GM23338 (cell line): ENCODE results near the gene EARS2. TPM values are rescaled to one million over a fixed set of nuclear protein-coding genes. Genes with fewer than 3 reads are reported as not detected.

ENCODE experiments used
- ATAC-seq: fragments of 200-7000 bp; cut with Tn5 transposase; 3 replicates; pipeline ENCODE4 v1.9.1; 2020
- DNase-seq: peaks from one replicate; pipeline ENCODE4 v3.0.0-alpha.2; 2015; ENCODE audit warnings: low spot score
- H2AFZ ChIP-seq: fragments of 200-600 bp; sonication (generic); 2 replicates; pipeline ENCODE4 v1.8.0; 2016; ENCODE audit warnings: antibody characterized with exemption, mild to moderate bottlenecking, moderate library complexity
- H3F3A ChIP-seq: fragments of 200-600 bp; sonication (generic); replicated peaks from 2 replicates; pipeline ENCODE4 v1.8.0; 2017; ENCODE audit warnings: antibody characterized with exemption, mixed run types, low read depth
- H3K27ac ChIP-seq: fragments of 200-600 bp; sonication (generic); 2 replicates; pipeline ENCODE4 v1.6.1; 2016; ENCODE audit warnings: low read depth
- H3K27me3 ChIP-seq: fragments of 200-600 bp; sonication (generic); 2 replicates; pipeline ENCODE4 v1.8.0; 2016; ENCODE audit warnings: mild to moderate bottlenecking, mixed run types, moderate library complexity; ENCODE audit not compliant: insufficient read depth
- H3K36me3 ChIP-seq: fragments of 200-600 bp; sonication (generic); 2 replicates; pipeline ENCODE4 v1.8.0; 2016; ENCODE audit warnings: mild to moderate bottlenecking; ENCODE audit not compliant: insufficient read depth
- H3K4me1 ChIP-seq: fragments of 200-600 bp; sonication (generic); 2 replicates; pipeline ENCODE4 v1.8.0; 2016; ENCODE audit warnings: mild to moderate bottlenecking, moderate library complexity; ENCODE audit not compliant: insufficient read depth
- H3K4me2 ChIP-seq: fragments of 200-600 bp; sonication (generic); 2 replicates; pipeline ENCODE4 v1.7.1; 2017; ENCODE audit warnings: mixed run types
- H3K4me3 ChIP-seq: fragments of 200-600 bp; sonication (generic); 2 replicates; pipeline ENCODE4 v1.6.1; 2016; ENCODE audit warnings: mixed run types
- H3K79me2 ChIP-seq: fragments of 200-600 bp; sonication (generic); replicated peaks from 2 replicates; pipeline ENCODE4 v1.8.0; 2017; ENCODE audit warnings: mild to moderate bottlenecking; ENCODE audit not compliant: insufficient read depth
- H3K9me2 ChIP-seq: fragments of 200-600 bp; sonication (generic); 2 replicates; pipeline ENCODE4 v1.8.0; 2017; ENCODE audit not compliant: insufficient read depth
- H4K20me1 ChIP-seq: fragments of 200-600 bp; sonication (generic); replicated peaks from 2 replicates; pipeline ENCODE4 v1.8.0; 2017; ENCODE audit warnings: mild to moderate bottlenecking; ENCODE audit not compliant: insufficient read depth
- H3K27ac Mint-ChIP-seq: 2 replicates; pipeline ENCODE4 v1.8.0; 2020; ENCODE audit warnings: inconsistent platforms, mild to moderate bottlenecking, moderate library complexity, mixed read lengths
- H3K27me3 Mint-ChIP-seq: 3 replicates; pipeline ENCODE4 v1.8.0; 2022; ENCODE audit warnings: low read depth, mild to moderate bottlenecking, moderate library complexity, mixed read lengths, inconsistent platforms; ENCODE audit not compliant: insufficient read depth, poor library complexity
- H3K36me3 Mint-ChIP-seq: 3 replicates; pipeline ENCODE4 v1.8.0; 2021; ENCODE audit warnings: low read depth, mild to moderate bottlenecking, inconsistent platforms, moderate library complexity, mixed read lengths
- H3K4me1 Mint-ChIP-seq: 3 replicates; pipeline ENCODE4 v1.8.0; 2020; ENCODE audit warnings: mild to moderate bottlenecking, inconsistent platforms, mixed read lengths
- H3K4me3 Mint-ChIP-seq: 3 replicates; pipeline ENCODE4 v1.8.0; 2021; ENCODE audit warnings: moderate library complexity, mild to moderate bottlenecking, inconsistent platforms, mixed read lengths
- H3K9me3 Mint-ChIP-seq: 3 replicates; pipeline ENCODE4 v1.8.0; 2020; ENCODE audit warnings: moderate library complexity, mild to moderate bottlenecking, inconsistent platforms, mixed read lengths
- CREB1 ChIP-seq: fragments of 250-450 bp; sonication (Bioruptor Pico); IDR thresholded peaks from 2 replicates; pipeline ENCODE4 v1.5.0; 2020; ENCODE audit warnings: low read depth, mild to moderate bottlenecking, moderate library complexity
- CTCF ChIP-seq, 2 experiments: fragments of 200-600 bp in 1 of 2; sonication (generic) in 1 of 2; conservative IDR thresholded peaks; 2 replicates each; pipeline versions ENCODE4 v1.5.1 to v1.6.1; 2016 to 2017; ENCODE audit warnings: antibody characterized with exemption in 2 of 2, low read depth in 2 of 2, mild to moderate bottlenecking in 2 of 2, moderate library complexity in 1 of 2
- EZH2 ChIP-seq: fragments of 200-600 bp; sonication (generic); IDR thresholded peaks from one replicate; pipeline ENCODE4 v1.8.0; 2017; ENCODE audit warnings: antibody characterized with exemption, mild to moderate bottlenecking, low read depth; ENCODE audit not compliant: unreplicated experiment
- EZH2phosphoT487 ChIP-seq: fragments of 200-600 bp; sonication (generic); IDR thresholded peaks from one replicate; pipeline ENCODE4 v1.8.1; 2018; ENCODE audit warnings: antibody characterized with exemption; ENCODE audit not compliant: unreplicated experiment
- JUNB ChIP-seq: IDR thresholded peaks from one replicate; pipeline ENCODE4 v1.6.1; 2016; ENCODE audit warnings: antibody characterized with exemption; ENCODE audit not compliant: unreplicated experiment
- NANOG ChIP-seq: IDR thresholded peaks from 2 replicates; pipeline ENCODE4 v1.6.1; 2016; ENCODE audit warnings: antibody characterized with exemption, borderline replicate concordance
- POLR2AphosphoS5 ChIP-seq: IDR thresholded peaks from 2 replicates; pipeline ENCODE4 v1.6.1; 2016; ENCODE audit warnings: antibody characterized with exemption, low read depth
- REST ChIP-seq: IDR thresholded peaks from one replicate; pipeline ENCODE4 v1.6.1; 2018; ENCODE audit warnings: antibody characterized with exemption; ENCODE audit not compliant: unreplicated experiment
- STAT1 ChIP-seq: IDR thresholded peaks from one replicate; pipeline ENCODE4 v1.6.1; 2016; ENCODE audit warnings: antibody characterized with exemption; ENCODE audit not compliant: unreplicated experiment
- ZNF114 ChIP-seq: fragments of 250-450 bp; sonication (Bioruptor Pico); IDR thresholded peaks from 2 replicates; pipeline ENCODE4 v1.5.0; 2020; ENCODE audit warnings: mild to moderate bottlenecking, moderate library complexity
- ZNF331 ChIP-seq: fragments of 250-450 bp; sonication (Bioruptor Pico); IDR thresholded peaks from 2 replicates; pipeline ENCODE4 v1.5.0; 2020; ENCODE audit warnings: low read depth, mild to moderate bottlenecking, moderate library complexity
- polyA plus RNA-seq: library from polyadenylated mRNA; unstranded; fragments of >200 nt; fragmentation: Nextera tagmentation; extraction: Ambion mirVana; gene quantifications from 2 replicates; pipeline ENCODE4 v1.2.1, GENCODE V29; 2016
- total RNA-seq: library from RNA; depleted of rRNA; stranded (reverse); fragments of >200 nt; shearing (Covaris generic); gene quantifications from 2 replicates; pipeline ENCODE4 v1.2.3, GENCODE V29; 2014
- TF ChIP-seq, protein P1 (sequence below): fragments of 250-450 bp; sonication (Bioruptor Pico); IDR thresholded peaks from 2 replicates; pipeline ENCODE4 v1.5.0; 2020; ENCODE audit warnings: mild to moderate bottlenecking, moderate library complexity
- TF ChIP-seq, protein P2 (sequence below): IDR thresholded peaks from 2 replicates; pipeline ENCODE4 v1.6.1; 2016; ENCODE audit warnings: antibody characterized with exemption

EARS2 gene
- total and polyA plus RNA-seq, 2 experiments from 2014 or later, result 22.6 to 89.1 TPM

GRCh38 chr16:23573817-23574216 lies 16.7 kb upstream of the EARS2 start:
- H3F3A ChIP-seq, result no peaks in the 10 kb centered on the region
- H3K27me3 Mint-ChIP-seq, result peaks cover 4% of the 10 kb centered on the region
- H3K27ac Mint-ChIP-seq, result no peak overlapping the region
- no peaks in the 10 kb centered on the region for H3K4me1 Mint-ChIP-seq
- no peak overlapping the region for H3K27ac ChIP-seq
- no peaks in the 10 kb centered on the region for H3K9me3 Mint-ChIP-seq
- H3K4me3 Mint-ChIP-seq, result no peak overlapping the region
- no peak overlapping the region for H3K4me3 ChIP-seq
- ATAC-seq (no peak), DNase-seq (no peak)
- H3K36me3 Mint-ChIP-seq, result peaks cover 50% of the 10 kb centered on the region
- peaks cover 4% of the 10 kb centered on the region; the same call in 1 of the 2 replicates for H4K20me1 ChIP-seq
- H2AFZ ChIP-seq, result no peak overlapping the region
- TF ChIP-seq CTCF (conservative IDR thresholded peaks at IDR 0.05; ENCODE audit: low read depth in 2 of 2) (no peak), POLR2AphosphoS5 (no peak), STAT1 (no peak), ZNF331 (no peak), EZH2 (no peak), CREB1 (CRISPR knock-in tag) (no peak), EZH2phosphoT487 (no peak), REST (no peak), JUNB (no peak), ZNF114 (CRISPR knock-in tag) (no peak), NANOG (no peak)
- TF ChIP-seq, protein P1, sequence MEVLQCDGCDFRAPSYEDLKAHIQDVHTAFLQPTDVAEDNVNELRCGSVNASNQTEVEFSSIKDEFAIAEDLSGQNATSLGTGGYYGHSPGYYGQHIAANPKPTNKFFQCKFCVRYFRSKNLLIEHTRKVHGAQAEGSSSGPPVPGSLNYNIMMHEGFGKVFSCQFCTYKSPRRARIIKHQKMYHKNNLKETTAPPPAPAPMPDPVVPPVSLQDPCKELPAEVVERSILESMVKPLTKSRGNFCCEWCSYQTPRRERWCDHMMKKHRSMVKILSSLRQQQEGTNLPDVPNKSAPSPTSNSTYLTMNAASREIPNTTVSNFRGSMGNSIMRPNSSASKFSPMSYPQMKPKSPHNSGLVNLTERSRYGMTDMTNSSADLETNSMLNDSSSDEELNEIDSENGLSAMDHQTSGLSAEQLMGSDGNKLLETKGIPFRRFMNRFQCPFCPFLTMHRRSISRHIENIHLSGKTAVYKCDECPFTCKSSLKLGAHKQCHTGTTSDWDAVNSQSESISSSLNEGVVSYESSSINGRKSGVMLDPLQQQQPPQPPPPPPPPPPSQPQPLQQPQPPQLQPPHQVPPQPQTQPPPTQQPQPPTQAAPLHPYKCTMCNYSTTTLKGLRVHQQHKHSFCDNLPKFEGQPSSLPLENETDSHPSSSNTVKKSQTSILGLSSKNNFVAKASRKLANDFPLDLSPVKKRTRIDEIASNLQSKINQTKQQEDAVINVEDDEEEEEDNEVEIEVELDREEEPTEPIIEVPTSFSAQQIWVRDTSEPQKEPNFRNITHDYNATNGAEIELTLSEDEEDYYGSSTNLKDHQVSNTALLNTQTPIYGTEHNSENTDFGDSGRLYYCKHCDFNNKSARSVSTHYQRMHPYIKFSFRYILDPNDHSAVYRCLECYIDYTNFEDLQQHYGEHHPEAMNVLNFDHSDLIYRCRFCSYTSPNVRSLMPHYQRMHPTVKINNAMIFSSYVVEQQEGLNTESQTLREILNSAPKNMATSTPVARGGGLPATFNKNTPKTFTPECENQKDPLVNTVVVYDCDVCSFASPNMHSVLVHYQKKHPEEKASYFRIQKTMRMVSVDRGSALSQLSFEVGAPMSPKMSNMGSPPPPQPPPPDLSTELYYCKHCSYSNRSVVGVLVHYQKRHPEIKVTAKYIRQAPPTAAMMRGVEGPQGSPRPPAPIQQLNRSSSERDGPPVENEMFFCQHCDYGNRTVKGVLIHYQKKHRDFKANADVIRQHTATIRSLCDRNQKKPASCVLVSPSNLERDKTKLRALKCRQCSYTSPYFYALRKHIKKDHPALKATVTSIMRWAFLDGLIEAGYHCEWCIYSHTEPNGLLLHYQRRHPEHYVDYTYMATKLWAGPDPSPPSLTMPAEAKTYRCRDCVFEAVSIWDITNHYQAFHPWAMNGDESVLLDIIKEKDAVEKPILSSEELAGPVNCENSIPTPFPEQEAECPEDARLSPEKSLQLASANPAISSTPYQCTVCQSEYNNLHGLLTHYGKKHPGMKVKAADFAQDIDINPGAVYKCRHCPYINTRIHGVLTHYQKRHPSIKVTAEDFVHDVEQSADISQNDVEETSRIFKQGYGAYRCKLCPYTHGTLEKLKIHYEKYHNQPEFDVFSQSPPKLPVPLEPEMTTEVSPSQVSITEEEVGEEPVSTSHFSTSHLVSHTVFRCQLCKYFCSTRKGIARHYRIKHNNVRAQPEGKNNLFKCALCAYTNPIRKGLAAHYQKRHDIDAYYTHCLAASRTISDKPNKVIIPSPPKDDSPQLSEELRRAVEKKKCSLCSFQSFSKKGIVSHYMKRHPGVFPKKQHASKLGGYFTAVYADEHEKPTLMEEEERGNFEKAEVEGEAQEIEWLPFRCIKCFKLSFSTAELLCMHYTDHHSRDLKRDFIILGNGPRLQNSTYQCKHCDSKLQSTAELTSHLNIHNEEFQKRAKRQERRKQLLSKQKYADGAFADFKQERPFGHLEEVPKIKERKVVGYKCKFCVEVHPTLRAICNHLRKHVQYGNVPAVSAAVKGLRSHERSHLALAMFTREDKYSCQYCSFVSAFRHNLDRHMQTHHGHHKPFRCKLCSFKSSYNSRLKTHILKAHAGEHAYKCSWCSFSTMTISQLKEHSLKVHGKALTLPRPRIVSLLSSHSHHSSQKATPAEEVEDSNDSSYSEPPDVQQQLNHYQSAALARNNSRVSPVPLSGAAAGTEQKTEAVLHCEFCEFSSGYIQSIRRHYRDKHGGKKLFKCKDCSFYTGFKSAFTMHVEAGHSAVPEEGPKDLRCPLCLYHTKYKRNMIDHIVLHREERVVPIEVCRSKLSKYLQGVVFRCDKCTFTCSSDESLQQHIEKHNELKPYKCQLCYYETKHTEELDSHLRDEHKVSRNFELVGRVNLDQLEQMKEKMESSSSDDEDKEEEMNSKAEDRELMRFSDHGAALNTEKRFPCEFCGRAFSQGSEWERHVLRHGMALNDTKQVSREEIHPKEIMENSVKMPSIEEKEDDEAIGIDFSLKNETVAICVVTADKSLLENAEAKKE (CRISPR knock-in tag), result no peak
- TF ChIP-seq, protein P2, sequence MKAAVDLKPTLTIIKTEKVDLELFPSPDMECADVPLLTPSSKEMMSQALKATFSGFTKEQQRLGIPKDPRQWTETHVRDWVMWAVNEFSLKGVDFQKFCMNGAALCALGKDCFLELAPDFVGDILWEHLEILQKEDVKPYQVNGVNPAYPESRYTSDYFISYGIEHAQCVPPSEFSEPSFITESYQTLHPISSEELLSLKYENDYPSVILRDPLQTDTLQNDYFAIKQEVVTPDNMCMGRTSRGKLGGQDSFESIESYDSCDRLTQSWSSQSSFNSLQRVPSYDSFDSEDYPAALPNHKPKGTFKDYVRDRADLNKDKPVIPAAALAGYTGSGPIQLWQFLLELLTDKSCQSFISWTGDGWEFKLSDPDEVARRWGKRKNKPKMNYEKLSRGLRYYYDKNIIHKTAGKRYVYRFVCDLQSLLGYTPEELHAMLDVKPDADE, result no peak
- peaks cover 34% of the 10 kb centered on the region for H3K36me3 ChIP-seq
- no peak overlapping the region for H3K4me2 ChIP-seq
- H3K9me2 ChIP-seq, result no peaks in the 10 kb centered on the region
- no peaks in the 10 kb centered on the region for H3K79me2 ChIP-seq
- H3K4me1 ChIP-seq, result no peaks in the 10 kb centered on the region
- H3K27me3 ChIP-seq, result no peaks in the 10 kb centered on the region
